SK-N-SH treated with all-trans-retinoic acid at 6 μM for 48 hours (cell line): ENCODE data around the gene INTS1.

Experiments used
- OSR1 ChIP-seq: fragments of 250-450 bp; sonication (Bioruptor Pico); IDR thresholded peaks from 2 replicates; pipeline ENCODE4 v1.8.0; 2022; ENCODE audit warnings: moderate library complexity, mild to moderate bottlenecking, inconsistent platforms
- TCF4 ChIP-seq: fragments of 250-450 bp; sonication (Bioruptor Pico); IDR thresholded peaks from 2 replicates; pipeline ENCODE4 v1.8.0; 2021; ENCODE audit warnings: mild to moderate bottlenecking, moderate library complexity, borderline replicate concordance
- ZC3H10 ChIP-seq: fragments of 250-450 bp; sonication (Bioruptor Pico); IDR thresholded peaks from 2 replicates; pipeline ENCODE4 v1.5.1; 2021; ENCODE audit warnings: mild to moderate bottlenecking, moderate library complexity
- ZFP3 ChIP-seq: fragments of 250-450 bp; sonication (Bioruptor Pico); IDR thresholded peaks from 2 replicates; pipeline ENCODE4 v1.5.0; 2020; ENCODE audit warnings: mild to moderate bottlenecking, moderate library complexity
- ZFP30 ChIP-seq: fragments of 450-650 bp; formaldehyde crosslinking; IDR thresholded peaks from 2 replicates; pipeline ENCODE4 v1.5.0; 2022; ENCODE audit warnings: mild to moderate bottlenecking, moderate library complexity
- ZNF565 ChIP-seq: fragments of 450-650 bp; formaldehyde crosslinking; conservative IDR thresholded peaks from 2 replicates; pipeline ENCODE4 v1.5.0; 2020; ENCODE audit warnings: low read depth, mild to moderate bottlenecking, moderate library complexity
- ZNF70 ChIP-seq: fragments of 450-650 bp; formaldehyde crosslinking; IDR thresholded peaks from 2 replicates; pipeline ENCODE4 v1.5.0; 2020; ENCODE audit warnings: mild to moderate bottlenecking, moderate library complexity
- TF ChIP-seq, protein P1 (sequence below): fragments of 250-450 bp; sonication (Bioruptor Pico); IDR thresholded peaks from 2 replicates; pipeline ENCODE4 v1.8.0; 2020; ENCODE audit warnings: mild to moderate bottlenecking, moderate library complexity, borderline replicate concordance
- TF ChIP-seq, protein P2 (sequence below): fragments of 250-450 bp; sonication (Bioruptor Pico); IDR thresholded peaks from 2 replicates; pipeline ENCODE4 v1.5.1; 2021; ENCODE audit warnings: mild to moderate bottlenecking, moderate library complexity
- TF ChIP-seq, protein P3 (sequence below): fragments of 250-450 bp; sonication (Bioruptor Pico); IDR thresholded peaks from 2 replicates; pipeline ENCODE4 v1.5.1; 2020; ENCODE audit warnings: low read depth, mild to moderate bottlenecking, moderate library complexity
- TF ChIP-seq, protein P4 (sequence below): fragments of 250-450 bp; sonication (Bioruptor Pico); IDR thresholded peaks from 2 replicates; pipeline ENCODE4 v1.8.0; 2021; ENCODE audit warnings: low read depth, mild to moderate bottlenecking, moderate library complexity, borderline replicate concordance

DNA sequence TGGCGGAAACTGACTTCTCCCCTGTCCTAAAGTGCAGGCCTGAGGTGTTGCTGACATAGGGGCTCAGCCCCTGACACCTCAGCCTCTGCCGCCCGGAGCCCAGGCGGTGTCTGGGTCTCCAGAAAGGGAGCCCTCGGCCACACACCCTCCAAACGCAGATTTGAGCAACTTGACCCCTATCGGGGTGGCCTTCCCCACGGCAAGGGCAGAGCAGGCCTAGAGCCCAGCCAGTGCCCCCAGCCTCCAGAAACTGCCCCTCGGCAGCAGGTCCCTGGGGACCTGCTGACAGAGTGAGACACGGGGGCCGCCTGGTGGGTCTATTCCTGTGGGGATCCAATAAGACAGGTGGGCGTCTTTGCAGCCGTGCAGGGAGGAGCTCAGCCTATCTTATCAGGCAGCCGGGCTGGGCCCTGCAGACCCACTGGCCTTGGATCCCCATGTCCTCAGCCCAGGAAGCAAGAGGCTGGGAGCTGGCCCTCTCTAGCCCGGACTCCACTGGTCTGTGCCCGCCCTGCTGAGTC lies 40.8 kb upstream of the INTS1 start:
- TF ChIP-seq OSR1 (no peak), ZC3H10 (no peak), ZFP30 (CRISPR knock-in tag) (no peak), ZNF70 (CRISPR knock-in tag) (no peak), ZNF565 (no peak), ZFP3 (CRISPR knock-in tag) (no peak), TCF4 (CRISPR knock-in tag) (no peak)
- TF ChIP-seq, protein P1, sequence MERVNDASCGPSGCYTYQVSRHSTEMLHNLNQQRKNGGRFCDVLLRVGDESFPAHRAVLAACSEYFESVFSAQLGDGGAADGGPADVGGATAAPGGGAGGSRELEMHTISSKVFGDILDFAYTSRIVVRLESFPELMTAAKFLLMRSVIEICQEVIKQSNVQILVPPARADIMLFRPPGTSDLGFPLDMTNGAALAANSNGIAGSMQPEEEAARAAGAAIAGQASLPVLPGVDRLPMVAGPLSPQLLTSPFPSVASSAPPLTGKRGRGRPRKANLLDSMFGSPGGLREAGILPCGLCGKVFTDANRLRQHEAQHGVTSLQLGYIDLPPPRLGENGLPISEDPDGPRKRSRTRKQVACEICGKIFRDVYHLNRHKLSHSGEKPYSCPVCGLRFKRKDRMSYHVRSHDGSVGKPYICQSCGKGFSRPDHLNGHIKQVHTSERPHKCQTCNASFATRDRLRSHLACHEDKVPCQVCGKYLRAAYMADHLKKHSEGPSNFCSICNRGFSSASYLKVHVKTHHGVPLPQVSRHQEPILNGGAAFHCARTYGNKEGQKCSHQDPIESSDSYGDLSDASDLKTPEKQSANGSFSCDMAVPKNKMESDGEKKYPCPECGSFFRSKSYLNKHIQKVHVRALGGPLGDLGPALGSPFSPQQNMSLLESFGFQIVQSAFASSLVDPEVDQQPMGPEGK (CRISPR knock-in tag): no peak
- TF ChIP-seq, protein P2, sequence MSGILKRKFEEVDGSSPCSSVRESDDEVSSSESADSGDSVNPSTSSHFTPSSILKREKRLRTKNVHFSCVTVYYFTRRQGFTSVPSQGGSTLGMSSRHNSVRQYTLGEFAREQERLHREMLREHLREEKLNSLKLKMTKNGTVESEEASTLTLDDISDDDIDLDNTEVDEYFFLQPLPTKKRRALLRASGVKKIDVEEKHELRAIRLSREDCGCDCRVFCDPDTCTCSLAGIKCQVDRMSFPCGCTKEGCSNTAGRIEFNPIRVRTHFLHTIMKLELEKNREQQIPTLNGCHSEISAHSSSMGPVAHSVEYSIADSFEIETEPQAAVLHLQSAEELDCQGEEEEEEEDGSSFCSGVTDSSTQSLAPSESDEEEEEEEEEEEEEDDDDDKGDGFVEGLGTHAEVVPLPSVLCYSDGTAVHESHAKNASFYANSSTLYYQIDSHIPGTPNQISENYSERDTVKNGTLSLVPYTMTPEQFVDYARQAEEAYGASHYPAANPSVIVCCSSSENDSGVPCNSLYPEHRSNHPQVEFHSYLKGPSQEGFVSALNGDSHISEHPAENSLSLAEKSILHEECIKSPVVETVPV (CRISPR knock-in tag): no peak
- TF ChIP-seq, protein P3, sequence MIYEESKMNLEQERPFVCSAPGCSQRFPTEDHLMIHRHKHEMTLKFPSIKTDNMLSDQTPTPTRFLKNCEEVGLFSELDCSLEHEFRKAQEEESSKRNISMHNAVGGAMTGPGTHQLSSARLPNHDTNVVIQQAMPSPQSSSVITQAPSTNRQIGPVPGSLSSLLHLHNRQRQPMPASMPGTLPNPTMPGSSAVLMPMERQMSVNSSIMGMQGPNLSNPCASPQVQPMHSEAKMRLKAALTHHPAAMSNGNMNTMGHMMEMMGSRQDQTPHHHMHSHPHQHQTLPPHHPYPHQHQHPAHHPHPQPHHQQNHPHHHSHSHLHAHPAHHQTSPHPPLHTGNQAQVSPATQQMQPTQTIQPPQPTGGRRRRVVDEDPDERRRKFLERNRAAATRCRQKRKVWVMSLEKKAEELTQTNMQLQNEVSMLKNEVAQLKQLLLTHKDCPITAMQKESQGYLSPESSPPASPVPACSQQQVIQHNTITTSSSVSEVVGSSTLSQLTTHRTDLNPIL (CRISPR knock-in tag): no peak
- TF ChIP-seq, protein P4, sequence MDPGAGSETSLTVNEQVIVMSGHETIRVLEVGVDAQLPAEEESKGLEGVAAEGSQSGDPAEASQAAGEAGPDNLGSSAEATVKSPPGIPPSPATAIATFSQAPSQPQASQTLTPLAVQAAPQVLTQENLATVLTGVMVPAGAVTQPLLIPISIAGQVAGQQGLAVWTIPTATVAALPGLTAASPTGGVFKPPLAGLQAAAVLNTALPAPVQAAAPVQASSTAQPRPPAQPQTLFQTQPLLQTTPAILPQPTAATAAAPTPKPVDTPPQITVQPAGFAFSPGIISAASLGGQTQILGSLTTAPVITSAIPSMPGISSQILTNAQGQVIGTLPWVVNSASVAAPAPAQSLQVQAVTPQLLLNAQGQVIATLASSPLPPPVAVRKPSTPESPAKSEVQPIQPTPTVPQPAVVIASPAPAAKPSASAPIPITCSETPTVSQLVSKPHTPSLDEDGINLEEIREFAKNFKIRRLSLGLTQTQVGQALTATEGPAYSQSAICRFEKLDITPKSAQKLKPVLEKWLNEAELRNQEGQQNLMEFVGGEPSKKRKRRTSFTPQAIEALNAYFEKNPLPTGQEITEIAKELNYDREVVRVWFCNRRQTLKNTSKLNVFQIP (CRISPR knock-in tag): no peak
